Thyroid gland (tissue), 4 donors: ENCODE measurements around the gene IRF2.

ENCODE experiments used
- POLR2A ChIP-seq, 2 donors: fragments of 450-650 bp; IDR thresholded peaks; one replicate each; pipeline ENCODE4 v1.6.1; 2017; ENCODE audit warnings: antibody characterized with exemption in 2 of 2, mild to moderate bottlenecking in 2 of 2, moderate library complexity in 1 of 2
- TF ChIP-seq, protein P1 (sequence below), 6 experiments: fragments of 200-600 bp in 3 of 6; fragments of 450-650 bp in 3 of 6; sonication (generic) in 3 of 6; IDR thresholded peaks; one replicate each; pipeline ENCODE4 v1.5.1; 2016 to 2019; ENCODE audit warnings: antibody characterized with exemption in 6 of 6, mild to moderate bottlenecking in 2 of 6, inconsistent platforms in 1 of 6, moderate library complexity in 1 of 6

DNA sequence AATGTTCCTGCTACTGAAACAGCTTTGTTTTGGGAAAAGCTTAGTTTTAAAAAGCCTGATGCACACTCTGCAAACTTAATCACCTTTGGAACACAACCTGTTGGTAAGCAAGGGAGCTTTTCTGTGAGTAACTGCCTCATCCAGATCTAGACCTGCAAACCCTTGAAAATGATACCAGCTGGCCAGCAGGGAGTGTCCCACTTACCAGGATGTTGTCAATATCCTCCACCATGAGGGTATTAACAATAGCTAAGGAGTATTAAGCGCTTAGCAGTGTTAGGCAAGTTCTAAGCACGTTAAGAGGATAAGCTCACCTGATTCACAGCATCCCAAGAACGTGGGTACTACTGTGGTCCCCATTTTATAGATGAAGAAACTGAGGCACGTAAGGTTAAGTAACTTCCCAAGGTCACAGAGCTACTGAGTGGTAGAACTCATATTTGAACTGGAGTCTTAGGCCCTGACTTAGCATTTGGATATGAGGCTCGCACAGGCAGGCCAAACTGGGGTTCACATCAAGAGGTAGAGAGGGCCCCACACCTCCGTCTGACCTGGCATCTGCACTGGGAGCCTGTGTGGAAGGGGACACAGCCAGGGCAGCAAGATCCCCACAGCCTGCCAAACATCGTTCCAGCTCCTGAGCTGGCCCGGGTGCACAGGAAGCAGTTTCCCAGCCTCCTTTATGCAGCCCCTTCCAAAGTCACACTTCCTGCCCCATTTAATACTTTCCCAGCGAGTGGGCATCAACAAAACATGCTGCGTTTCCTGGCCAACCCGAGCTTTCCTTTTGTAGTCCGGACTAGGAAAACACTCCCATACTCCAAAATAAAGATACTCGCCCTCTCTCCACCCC is 32.7 kb downstream of the IRF2 start:
- TF ChIP-seq POLR2A (IDR thresholded peaks at IDR 0.05) = no peak
- TF ChIP-seq, protein P1, sequence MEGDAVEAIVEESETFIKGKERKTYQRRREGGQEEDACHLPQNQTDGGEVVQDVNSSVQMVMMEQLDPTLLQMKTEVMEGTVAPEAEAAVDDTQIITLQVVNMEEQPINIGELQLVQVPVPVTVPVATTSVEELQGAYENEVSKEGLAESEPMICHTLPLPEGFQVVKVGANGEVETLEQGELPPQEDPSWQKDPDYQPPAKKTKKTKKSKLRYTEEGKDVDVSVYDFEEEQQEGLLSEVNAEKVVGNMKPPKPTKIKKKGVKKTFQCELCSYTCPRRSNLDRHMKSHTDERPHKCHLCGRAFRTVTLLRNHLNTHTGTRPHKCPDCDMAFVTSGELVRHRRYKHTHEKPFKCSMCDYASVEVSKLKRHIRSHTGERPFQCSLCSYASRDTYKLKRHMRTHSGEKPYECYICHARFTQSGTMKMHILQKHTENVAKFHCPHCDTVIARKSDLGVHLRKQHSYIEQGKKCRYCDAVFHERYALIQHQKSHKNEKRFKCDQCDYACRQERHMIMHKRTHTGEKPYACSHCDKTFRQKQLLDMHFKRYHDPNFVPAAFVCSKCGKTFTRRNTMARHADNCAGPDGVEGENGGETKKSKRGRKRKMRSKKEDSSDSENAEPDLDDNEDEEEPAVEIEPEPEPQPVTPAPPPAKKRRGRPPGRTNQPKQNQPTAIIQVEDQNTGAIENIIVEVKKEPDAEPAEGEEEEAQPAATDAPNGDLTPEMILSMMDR (IDR thresholded peaks at IDR 0.05) = no peak
